ENCODE measurements around the gene LMF1.

Gene LMF1

DNA sequence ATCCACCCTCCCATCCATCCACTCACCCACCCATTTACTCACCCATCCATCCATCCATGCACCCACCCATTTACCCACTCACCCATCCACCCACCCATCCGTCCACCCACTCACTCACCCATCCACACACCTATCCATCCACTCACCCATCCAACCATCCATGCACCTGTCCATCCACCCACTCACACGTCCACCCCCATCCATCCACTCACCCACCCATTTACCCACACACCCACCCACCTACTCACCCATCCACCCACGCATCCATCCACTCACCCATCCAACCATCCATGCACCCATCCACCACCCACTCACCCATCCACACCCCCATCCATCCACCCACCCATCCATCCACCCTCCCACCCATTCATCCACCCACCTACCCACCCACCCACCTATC is 22.9 kb upstream of the LMF1 start:
- Mint-ChIP-seq H3K27ac (no peak overlapping the region), H3K36me3 (no peaks in the 10 kb centered on the region), H3K4me3 (no peak overlapping the region), H3K27me3 (peaks cover 79% of the 10 kb centered on the region), H3K4me1 (peaks cover 20% of the 10 kb centered on the region), H3K9me3 (peaks cover 11% of the 10 kb centered on the region)
- peak; percentile 21 for ATAC-seq

DNA sequence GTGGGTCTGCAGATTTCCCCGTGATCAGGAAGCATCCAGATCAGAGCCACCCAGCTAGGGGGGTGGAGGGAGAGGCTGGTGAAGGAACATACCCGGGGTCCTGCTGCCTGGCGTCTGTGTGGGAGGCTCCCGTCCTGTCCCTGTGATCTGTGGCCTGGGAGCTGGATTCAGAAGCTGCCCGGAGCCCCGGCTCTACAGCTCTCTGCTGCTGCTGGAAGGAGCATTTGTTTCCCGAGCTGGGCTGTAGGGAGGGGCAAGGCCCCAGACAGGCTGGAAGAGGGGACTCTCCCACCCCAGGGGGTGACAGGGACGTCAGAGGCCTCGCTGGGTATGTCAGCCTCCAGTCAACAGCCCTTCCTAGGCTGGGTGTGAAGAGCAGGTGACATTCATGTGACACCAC is 21.0 kb upstream of the LMF1 start:
- Mint-ChIP-seq H3K4me1 (peaks cover 8% of the 10 kb centered on the region), H3K27me3 (peaks cover 60% of the 10 kb centered on the region), H3K4me3 (no peak overlapping the region), H3K9me3 (peaks cover 11% of the 10 kb centered on the region), H3K27ac (no peak overlapping the region), H3K36me3 (no peaks in the 10 kb centered on the region)
- no peak for ATAC-seq

DNA sequence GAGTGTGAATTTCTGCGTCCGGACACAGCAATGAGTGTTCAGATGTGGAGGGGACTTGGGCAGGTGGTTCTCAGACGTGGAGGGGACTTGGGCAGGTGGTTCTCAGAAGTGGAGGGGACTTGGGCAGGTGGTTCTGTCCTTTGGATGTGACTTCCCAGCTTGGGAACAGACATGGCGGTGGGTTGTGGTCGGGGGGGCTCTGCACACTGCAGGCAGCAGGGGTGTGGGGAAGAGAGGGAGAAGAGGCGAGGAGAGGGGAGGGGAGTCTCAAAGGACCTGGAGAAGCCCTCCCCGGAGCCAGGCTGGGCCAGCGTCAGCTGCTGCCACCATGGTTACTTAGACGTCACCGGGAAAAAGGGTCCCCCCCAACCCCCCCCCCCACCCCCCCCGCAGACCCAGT is 20.6 kb upstream of the LMF1 start:
- Mint-ChIP-seq H3K36me3 (no peaks in the 10 kb centered on the region), H3K9me3 (peaks cover 11% of the 10 kb centered on the region), H3K27ac (no peak overlapping the region), H3K4me3 (no peak overlapping the region), H3K4me1 (peaks cover 4% of the 10 kb centered on the region), H3K27me3 (peaks cover 55% of the 10 kb centered on the region)
- no peak for ATAC-seq

DNA sequence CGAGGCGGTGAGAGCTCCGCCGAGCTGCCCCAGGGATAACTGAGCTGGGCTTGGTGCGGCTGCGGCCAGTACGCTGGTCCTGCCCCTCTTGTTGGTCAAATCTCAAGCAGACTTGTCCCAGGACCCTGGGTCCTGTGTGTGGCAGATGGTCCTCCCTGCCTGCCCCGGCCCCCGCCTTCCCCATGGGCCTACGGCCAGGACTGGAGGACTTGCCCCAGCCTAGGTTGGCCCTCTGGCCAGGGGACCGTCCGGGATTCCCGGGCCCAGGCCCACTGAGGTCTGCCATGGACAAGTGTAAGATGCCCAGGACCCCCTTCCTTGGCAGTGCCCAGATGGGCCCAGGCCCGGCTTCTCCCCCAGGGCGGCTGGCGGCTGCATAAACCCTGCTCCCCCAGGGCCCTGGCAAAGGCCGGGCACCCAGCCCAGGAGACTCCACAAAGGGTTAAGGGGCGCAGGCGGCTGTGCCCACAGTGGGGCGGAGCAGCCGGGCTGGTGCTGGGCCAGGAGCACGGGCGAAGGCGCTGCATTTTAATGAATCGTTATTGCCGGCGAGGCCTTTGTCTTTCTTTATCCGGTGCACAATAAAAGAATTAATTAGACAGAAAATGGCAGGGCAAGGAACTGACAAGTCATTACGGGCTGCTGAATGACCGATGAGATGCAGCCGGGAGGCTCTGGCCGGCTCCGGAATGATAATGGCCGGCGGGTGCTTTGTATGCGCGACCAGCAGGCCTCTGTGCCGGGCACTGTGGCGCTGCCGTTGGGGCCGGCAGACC is 19.9 kb upstream of the LMF1 start:
- no peak for ATAC-seq

DNA sequence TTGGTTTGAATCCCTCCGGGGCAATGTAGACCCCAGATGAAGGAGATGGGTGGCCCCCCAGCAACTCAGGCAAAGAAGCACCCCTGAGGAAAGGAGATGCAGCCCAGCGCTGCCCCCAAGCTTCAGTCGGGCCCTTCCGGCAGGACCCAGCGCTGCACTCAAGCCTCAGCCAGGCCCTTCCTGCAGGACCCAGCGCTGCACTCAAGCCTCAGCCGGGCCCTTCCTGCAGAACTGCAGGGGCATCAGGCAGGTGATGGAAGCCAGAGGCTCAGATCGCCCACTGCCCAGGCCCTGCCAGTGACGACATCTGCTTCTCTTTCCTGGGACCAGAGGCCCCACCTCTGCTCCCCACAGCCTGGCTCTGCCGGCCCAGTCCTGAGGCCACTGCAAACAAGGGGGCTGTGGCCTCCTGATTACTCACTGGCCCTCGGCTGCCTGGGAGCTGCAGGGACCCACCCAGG is 18.6 kb upstream of the LMF1 start:
- ATAC-seq = no peak
- no peaks in the 10 kb centered on the region for H3K36me3 Mint-ChIP-seq
- H3K27ac Mint-ChIP-seq = no peak overlapping the region
- H3K4me1 Mint-ChIP-seq = no peaks in the 10 kb centered on the region
- H3K4me3 Mint-ChIP-seq = no peak overlapping the region
- H3K9me3 Mint-ChIP-seq = peaks cover 10% of the 10 kb centered on the region
- H3K27me3 Mint-ChIP-seq = peaks cover 36% of the 10 kb centered on the region

More for the DNA sequence above, 19.9 kb upstream of the LMF1 start:
- Mint-ChIP-seq H3K4me1 (no peaks in the 10 kb centered on the region), H3K36me3 (no peaks in the 10 kb centered on the region), H3K27me3 (peaks cover 49% of the 10 kb centered on the region), H3K27ac (no peak overlapping the region), H3K9me3 (peaks cover 11% of the 10 kb centered on the region), H3K4me3 (no peak overlapping the region)

DNA sequence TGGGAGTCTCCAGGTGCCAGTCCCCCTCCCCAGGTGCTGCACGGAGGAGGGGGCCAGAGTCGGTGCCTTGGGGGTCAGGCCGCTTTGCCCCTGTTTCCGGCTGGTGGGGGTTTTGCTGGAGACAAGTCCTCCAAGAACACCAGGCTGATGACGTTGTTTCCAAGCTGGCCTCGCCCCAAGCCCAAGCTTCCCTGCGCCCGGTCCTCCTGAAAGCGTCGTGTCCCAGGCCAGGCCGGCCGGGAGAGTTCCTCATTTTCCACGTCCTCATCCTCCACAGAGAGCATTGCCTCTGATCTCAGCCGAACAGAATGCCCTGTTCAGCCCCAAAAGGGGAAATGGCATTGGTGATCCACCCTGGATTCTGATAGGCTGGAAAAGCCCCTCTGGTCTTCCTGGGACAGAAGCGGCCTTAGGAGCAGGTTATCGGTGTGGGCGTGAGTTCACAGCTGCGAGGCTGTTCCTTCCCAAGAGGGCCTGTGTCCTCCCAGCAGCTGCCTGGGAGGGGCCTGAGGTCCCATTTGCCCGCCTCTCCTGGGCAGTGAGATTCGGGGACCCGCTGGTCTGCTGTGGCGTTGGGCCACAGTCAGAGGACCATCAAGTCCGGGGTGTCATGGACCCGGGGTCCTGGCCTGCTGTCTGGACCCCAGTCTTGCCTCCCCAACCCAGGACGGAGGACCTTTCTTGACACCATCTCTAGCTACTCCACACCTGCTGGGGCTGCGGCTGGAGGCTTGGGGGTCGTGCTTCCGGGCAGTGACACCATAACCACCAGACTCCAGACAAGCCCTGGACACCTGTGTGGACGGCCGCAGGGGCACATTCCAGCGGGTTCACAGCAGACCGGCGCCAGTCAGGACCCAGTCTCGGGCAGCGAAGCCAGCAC is 17.9 kb upstream of the LMF1 start:
- H3K27ac Mint-ChIP-seq = no peak overlapping the region
- no peak for ATAC-seq
- H3K4me3 Mint-ChIP-seq = no peak overlapping the region
- peaks cover 5% of the 10 kb centered on the region for H3K9me3 Mint-ChIP-seq
- H3K4me1 Mint-ChIP-seq = no peaks in the 10 kb centered on the region
- no peaks in the 10 kb centered on the region for H3K36me3 Mint-ChIP-seq
- H3K27me3 Mint-ChIP-seq = peaks cover 29% of the 10 kb centered on the region

DNA sequence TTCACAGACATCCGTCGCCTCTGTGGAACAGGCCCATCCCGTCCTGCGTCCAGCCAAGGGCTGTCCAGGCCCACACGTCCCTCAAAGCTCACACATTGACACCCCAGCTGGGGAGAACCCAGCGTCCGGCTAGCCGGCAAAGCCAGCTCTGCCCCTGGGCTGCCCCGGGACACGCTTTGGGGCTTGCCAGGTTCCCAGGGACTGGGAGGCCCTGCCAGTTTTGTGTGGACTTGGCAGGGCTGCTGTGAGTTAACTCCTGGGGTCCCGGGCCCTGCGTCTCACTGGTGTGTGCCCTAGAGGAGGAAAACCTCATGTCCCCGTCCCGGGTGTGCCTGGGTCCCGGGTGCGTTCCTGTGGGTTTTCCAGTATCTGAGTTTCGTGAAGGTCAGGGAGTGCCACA is 17.1 kb upstream of the LMF1 start:
- no peak overlapping the region for H3K27ac Mint-ChIP-seq
- peaks cover 30% of the 10 kb centered on the region for H3K27me3 Mint-ChIP-seq
- no peaks in the 10 kb centered on the region for H3K4me1 Mint-ChIP-seq
- H3K4me3 Mint-ChIP-seq = no peak overlapping the region
- no peaks in the 10 kb centered on the region for H3K9me3 Mint-ChIP-seq
- no peak for ATAC-seq
- no peaks in the 10 kb centered on the region for H3K36me3 Mint-ChIP-seq

DNA sequence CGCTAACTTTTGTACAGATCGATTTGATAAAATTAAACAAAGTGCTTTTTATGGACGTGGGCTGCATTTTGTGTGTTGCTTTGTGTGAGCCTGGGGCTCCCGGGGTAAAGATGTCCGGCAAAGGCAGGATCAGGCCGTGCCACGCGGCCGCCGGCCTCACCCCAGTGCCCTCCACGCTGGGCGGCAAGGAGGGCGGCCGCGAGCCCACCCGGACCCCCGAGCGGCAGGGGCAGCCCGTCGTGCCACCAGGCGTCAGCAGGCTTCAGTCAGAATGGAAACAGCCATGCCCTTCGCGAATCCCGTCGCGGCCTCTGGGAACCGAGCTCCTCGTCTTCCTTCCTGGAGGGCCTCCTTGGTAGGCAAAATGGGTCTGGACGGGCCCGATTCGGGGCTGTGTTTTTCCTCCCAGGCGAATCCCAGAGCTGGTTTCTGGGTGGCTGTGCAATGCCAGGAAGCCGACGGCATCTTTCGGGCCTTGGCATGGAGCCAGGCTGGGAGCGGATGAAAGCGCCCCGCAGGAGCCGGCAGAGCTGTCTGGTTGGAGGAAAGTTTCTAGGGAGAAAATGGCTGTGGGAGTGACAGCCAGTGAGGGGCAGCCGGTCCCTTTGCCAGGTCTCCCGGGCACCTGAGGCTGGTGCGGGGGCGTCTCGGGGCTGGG is 16.3 kb upstream of the LMF1 start:
- Mint-ChIP-seq H3K36me3 (no peaks in the 10 kb centered on the region), H3K4me3 (no peak overlapping the region), H3K27ac (no peak overlapping the region), H3K4me1 (no peaks in the 10 kb centered on the region), H3K9me3 (no peaks in the 10 kb centered on the region), H3K27me3 (peaks cover 27% of the 10 kb centered on the region)
- no peak for ATAC-seq

DNA sequence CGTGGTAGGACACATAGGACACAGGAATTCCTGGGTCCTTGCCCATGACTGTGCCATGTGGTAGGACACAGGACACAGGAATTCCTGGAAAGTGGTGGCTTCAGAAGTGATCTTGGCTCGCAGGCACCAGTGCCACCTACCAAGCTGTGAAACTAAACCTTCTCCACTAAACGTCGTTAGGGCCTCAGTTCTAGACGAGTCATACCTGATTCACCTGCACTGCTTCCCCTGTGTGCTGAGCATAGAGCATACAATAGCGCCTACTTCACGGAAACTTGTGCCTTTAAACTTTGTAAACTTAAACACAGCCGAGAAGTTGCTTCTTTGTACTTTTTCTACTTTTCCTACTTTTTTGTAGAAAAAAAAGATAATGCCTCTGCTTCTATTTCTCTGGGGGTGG is 15.6 kb upstream of the LMF1 start:
- Mint-ChIP-seq H3K36me3 (no peaks in the 10 kb centered on the region), H3K4me1 (no peaks in the 10 kb centered on the region), H3K27ac (no peak overlapping the region), H3K4me3 (no peak overlapping the region), H3K9me3 (no peaks in the 10 kb centered on the region), H3K27me3 (peaks cover 21% of the 10 kb centered on the region)
- ATAC-seq = no peak

DNA sequence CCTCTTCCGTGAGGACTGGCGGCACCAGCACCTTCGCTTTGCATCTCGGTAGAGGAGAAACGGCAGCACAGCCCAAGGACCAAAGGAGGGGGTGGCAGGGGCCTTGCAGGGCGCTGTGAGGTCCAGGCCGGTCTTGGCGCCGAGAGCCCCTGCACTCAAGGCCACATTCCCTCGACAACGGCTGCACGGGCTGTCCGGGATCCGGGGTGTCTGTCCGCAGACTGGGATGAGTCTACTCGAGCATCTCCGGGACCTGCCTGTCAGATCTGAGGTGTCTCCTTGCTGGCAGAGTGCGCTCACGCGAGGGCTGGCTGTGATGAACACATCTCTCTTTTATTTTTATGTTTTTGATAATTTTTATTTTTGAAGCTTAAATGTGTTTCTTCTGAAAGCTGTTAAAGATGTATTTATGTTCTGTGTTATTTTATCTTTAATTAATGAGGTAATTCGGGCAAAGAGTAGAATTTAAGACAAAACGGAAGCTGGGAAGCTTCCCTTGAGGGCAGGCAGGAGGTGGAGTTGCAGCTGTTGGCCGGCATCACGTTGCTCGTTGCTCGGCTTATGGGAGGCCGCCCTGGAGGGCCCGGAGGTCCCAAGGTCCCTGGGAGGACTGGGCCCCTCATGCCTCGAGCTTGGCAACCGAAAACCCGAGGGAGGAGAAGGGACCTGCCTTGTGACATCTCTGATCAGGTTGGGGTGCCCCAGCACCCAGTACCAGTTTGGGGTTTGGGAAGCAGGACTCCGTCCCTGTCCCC is 15.0 kb upstream of the LMF1 start:
- H3K27ac Mint-ChIP-seq = no peak overlapping the region
- no peaks in the 10 kb centered on the region for H3K36me3 Mint-ChIP-seq
- peaks cover 6% of the 10 kb centered on the region for H3K4me1 Mint-ChIP-seq
- no peak for ATAC-seq
- H3K4me3 Mint-ChIP-seq = no peak overlapping the region
- no peaks in the 10 kb centered on the region for H3K9me3 Mint-ChIP-seq
- peaks cover 21% of the 10 kb centered on the region for H3K27me3 Mint-ChIP-seq

DNA sequence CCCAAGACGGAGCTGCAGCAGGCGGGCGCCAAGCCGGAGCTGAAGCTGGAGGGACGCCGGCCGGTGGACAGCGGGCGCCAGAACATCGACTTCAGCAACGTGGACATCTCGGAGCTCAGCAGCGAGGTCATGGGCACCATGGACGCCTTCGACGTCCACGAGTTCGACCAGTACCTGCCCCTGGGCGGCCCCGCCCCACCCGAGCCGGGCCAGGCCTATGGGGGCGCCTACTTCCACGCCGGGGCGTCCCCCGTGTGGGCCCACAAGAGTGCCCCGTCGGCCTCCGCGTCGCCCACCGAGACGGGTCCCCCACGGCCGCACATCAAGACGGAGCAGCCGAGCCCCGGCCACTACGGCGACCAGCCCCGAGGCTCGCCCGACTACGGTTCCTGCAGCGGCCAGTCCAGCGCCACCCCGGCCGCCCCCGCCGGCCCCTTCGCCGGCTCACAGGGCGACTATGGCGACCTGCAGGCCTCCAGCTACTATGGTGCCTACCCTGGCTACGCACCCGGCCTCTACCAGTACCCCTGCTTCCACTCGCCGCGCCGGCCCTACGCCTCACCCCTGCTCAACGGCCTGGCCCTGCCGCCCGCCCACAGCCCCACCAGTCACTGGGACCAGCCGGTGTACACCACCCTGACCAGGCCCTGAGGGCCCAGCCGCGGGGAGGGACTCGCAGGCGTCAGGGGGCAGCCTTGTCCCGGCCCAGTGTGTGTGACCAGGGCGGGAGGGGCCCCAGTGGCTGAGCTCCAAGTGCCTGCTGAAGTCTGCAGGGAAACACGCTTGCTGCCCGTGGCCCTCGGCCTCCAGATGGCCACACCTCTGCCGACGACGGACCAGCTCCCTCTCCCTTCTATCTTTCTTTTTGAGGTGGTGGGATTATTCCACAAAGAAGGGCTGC is 14.2 kb upstream of the LMF1 start:
- no peak overlapping the region for H3K27ac Mint-ChIP-seq
- no peak overlapping the region for H3K4me3 Mint-ChIP-seq
- H3K9me3 Mint-ChIP-seq = no peaks in the 10 kb centered on the region
- no peak for ATAC-seq
- no peaks in the 10 kb centered on the region for H3K36me3 Mint-ChIP-seq
- H3K4me1 Mint-ChIP-seq = peaks cover 7% of the 10 kb centered on the region
- H3K27me3 Mint-ChIP-seq = peaks cover 23% of the 10 kb centered on the region

DNA sequence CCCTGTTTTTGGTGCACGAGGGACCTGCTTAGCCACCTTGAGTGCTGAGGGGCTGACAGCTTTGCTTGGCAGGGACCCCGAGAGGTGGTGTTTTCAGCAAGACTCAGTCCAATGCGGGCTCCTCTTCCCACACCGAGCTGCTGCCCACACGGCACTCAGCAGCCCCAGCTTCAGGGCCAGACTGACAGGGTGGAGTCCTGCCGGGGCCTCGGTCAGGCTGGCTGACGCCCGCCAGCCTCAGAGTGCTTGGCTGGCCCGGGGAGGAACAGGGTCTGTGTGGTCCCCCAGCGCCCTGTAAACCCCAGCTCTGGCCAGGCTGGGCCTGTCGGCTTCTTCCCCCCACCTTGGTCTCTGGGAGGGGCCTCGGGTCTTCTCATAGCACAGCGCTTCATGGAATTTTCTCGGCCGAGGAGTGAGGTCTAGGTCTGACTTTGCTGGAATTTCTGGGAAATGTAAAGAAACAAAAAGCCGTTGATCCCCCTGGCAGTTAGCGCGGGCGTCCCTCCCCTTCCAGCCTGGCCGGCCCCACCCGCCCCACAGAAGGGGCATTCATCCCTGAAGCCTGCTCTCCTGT is 13.4 kb upstream of the LMF1 start:
- no peak overlapping the region for H3K4me3 Mint-ChIP-seq
- peaks cover 31% of the 10 kb centered on the region for H3K27me3 Mint-ChIP-seq

DNA sequence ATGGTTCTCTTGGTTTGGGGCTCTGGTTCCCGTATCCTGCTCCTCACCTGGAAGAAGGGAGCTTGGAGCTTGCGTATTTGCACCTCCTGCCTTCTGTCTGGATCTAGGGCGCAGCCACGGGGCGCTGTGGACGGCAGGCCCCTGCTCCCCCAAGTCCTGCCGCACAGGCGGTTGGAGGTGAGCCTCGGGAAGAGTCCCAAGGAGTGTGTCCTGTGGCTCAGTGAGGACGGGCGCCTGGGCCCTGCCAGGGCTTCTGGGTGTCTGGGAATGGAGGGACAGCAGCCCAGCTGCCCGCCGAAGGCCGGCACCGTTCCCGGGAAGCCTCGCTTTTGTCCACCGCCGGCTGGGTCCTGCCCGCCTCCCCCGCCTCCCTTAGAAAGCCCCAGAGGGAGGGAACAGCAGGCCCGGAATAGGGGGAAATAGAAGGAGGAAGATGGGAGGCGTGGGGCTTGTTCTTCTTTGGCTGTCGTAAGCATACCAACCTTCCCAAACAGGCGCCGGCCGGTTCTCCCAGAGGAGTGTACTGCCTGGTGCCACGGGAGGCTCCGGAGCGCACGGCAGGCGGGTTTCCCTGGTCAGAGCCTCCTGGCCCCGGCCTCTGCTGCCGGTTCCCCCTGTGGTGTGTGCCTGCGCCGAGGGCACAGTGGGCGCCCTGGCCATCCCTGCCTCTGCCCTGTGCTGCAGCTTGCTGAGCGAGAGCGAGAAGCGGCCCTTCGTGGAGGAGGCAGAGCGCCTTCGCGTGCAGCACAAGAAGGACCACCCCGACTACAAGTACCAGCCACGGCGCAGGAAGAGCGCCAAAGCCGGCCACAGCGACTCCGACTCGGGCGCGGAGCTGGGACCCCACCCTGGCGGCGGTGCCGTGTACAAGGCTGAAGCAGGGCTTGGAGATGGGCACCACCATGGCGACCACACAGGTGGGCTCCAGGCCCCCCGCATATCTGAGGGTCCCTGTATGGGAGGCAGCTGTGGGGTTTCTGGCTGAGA is 12.6 kb upstream of the LMF1 start:
- Mint-ChIP-seq H3K4me1 (peaks cover 15% of the 10 kb centered on the region), H3K27me3 (peaks cover 39% of the 10 kb centered on the region), H3K27ac (no peak overlapping the region), H3K4me3 (peak overlapping the region; percentile 52), H3K36me3 (no peaks in the 10 kb centered on the region), H3K9me3 (no peaks in the 10 kb centered on the region)
- no peak for ATAC-seq

More for the DNA sequence above, 13.4 kb upstream of the LMF1 start:
- Mint-ChIP-seq H3K27ac (no peak overlapping the region), H3K9me3 (no peaks in the 10 kb centered on the region), H3K4me1 (peaks cover 14% of the 10 kb centered on the region), H3K36me3 (no peaks in the 10 kb centered on the region)
- no peak for ATAC-seq
